Ascending aorta (tissue), 2 donors: ENCODE measurements around the gene RELL1. TPM values are rescaled to one million over a fixed set of nuclear protein-coding genes. Genes with fewer than 3 reads are reported as not detected.

Experiments
- DNase-seq, 2 donors: peaks; one replicate each; pipeline ENCODE4 v3.0.0-alpha.2; 2019; ENCODE audit warnings: low spot score in 2 of 2
- H3K27ac ChIP-seq, 2 donors: fragments of 200-600 bp; sonication (generic); one replicate each; pipeline ENCODE4 v1.5.1; 2016 to 2017; ENCODE audit warnings: mild to moderate bottlenecking in 1 of 2
- H3K27me3 ChIP-seq: fragments of 200-600 bp; sonication (generic); one replicate; pipeline ENCODE4 v1.5.1; 2017
- H3K36me3 ChIP-seq, 2 donors: fragments of 200-600 bp; sonication (generic); one replicate each; pipeline ENCODE4 v1.5.1; 2016
- H3K4me1 ChIP-seq, 2 donors: fragments of 200-600 bp; sonication (generic); one replicate each; pipeline ENCODE4 v1.5.1; 2016 to 2017; ENCODE audit warnings: mild to moderate bottlenecking in 1 of 2
- H3K4me3 ChIP-seq, 2 donors: fragments of 200-600 bp; sonication (generic); one replicate each; pipeline ENCODE4 v1.5.1; 2016 to 2017; ENCODE audit warnings: mild to moderate bottlenecking in 1 of 2
- H3K9me3 ChIP-seq, 2 donors: fragments of 200-600 bp; sonication (generic); one replicate each; pipeline ENCODE4 v1.5.1; 2016
- intact Hi-C: fragments of 100-400 bp; cut with DNase I; formaldehyde crosslinking; loops from one replicate; pipeline ENCODE4 v1.15.1; 2023
- total RNA-seq: library from RNA; depleted of rRNA; stranded (reverse); fragments of >200 nt; gene quantifications from one replicate; pipeline ENCODE4 v1.1.0, GENCODE V29; 2016
- TF ChIP-seq, protein P1 (sequence below), 3 experiments: fragments of 200-600 bp in 2 of 3; fragments of 450-650 bp in 1 of 3; sonication (generic) in 2 of 3; IDR thresholded peaks; one replicate each; pipeline ENCODE4 v1.5.1; 2016 to 2019; ENCODE audit warnings: antibody characterized with exemption in 3 of 3, mild to moderate bottlenecking in 1 of 3, moderate library complexity in 1 of 3

The RELL1 gene
- total RNA-seq, 1 donor from 2014 or later, result 61.5 TPM

DNA sequence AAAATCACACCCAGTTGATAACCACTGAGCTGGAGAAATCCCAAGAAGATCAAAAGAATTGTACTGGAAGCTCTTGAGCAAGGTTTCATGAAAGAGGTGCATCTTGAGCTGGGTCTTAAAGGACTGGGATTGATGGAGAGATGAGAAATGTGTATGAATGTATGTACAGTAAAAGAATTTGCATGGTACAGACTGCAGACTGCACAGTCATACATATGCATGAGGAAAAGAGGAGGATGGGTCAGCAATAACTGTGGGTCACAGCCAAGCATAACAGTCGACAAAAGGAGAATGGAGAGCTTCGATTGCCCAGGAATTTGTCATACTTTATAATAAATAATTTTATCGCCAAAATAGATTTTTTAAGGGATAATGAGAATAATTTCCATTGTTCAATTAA is 4.8 kb upstream of the RELL1 start:
- Histone ChIP-seq H3K27ac (no peak overlapping the region), H3K27me3 (no peaks in the 10 kb centered on the region), H3K4me3 (no peak overlapping the region), H3K36me3 (no peaks in the 10 kb centered on the region), H3K4me1 (no peaks in the 10 kb centered on the region), H3K9me3 (no peaks in the 10 kb centered on the region)
- no peak for DNase-seq
- TF ChIP-seq, protein P1, sequence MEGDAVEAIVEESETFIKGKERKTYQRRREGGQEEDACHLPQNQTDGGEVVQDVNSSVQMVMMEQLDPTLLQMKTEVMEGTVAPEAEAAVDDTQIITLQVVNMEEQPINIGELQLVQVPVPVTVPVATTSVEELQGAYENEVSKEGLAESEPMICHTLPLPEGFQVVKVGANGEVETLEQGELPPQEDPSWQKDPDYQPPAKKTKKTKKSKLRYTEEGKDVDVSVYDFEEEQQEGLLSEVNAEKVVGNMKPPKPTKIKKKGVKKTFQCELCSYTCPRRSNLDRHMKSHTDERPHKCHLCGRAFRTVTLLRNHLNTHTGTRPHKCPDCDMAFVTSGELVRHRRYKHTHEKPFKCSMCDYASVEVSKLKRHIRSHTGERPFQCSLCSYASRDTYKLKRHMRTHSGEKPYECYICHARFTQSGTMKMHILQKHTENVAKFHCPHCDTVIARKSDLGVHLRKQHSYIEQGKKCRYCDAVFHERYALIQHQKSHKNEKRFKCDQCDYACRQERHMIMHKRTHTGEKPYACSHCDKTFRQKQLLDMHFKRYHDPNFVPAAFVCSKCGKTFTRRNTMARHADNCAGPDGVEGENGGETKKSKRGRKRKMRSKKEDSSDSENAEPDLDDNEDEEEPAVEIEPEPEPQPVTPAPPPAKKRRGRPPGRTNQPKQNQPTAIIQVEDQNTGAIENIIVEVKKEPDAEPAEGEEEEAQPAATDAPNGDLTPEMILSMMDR (IDR thresholded peaks at IDR 0.05), result no peak
- intact Hi-C loops, result no loop called here

DNA sequence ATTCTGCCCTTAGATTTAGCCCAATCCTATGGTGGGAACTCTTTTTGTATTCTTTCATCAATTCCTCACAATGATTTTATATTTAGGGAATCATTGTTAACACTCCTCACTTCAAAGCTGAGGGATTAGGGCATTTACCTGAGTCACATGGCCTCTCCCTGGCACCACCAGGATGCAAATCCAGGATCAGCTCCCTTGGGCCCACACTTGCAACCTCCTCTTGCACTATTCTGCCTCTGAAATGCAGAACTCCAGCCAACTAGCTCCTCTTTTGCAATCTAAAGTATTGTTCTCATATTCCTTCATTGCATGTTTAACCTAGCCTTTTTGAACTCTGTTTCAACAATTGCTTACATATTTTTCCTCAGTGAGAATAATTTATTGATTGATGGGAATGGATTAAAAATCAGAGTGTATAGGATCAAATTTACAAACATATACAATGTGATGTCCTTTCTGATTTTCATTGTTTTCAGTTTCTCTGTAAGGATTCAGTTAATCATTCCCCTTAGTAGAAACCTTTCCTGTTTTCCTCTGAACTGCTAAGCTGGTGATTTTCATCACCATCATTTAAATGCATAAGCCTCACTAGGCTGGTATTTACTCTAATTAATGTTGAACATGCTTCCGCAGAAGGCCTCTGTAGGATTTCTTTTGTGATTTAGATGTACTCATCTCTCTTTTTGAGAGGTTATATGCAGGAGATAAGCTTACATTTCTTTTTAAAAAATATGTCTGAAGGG is 3.3 kb upstream of the RELL1 start:
- intact Hi-C loops, result loop anchor here (5.0 to 10.0 kb wide), 4 partner anchors 138 to 1768 kb away; partner anchors contain the start of genes LIAS, PGM2, RPL9 and WDR19

DNA sequence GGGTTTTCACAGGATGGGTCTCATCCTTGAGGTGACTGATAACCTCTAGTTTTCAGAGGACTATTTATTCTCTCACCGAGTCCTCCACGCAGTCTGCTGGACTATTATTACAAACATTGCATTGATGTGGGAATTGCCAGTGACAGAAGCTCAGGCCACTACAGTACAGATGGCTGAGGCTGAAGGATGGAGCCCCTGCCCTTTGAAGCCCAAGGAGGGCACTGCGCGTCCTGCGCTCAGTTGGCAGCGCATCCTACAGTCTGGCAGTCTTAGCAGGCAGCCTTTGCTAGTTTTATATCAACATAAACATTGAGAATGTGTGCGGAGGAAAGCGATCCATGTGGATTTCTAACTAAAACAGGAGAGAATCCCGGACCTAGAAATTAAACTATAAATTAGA is 1.5 kb upstream of the RELL1 start:
- Histone ChIP-seq H3K36me3 (no peaks in the 10 kb centered on the region), H3K9me3 (no peaks in the 10 kb centered on the region), H3K27ac (no peak overlapping the region), H3K27me3 (no peaks in the 10 kb centered on the region), H3K4me1 (peaks cover 6 to 7% of the 10 kb centered on the region in 2 donors), H3K4me3 (no peak overlapping the region)
- TF ChIP-seq, protein P1 (IDR thresholded peaks at IDR 0.05), result no peak
- intact Hi-C loops, result loop anchor here (2.0 to 10.0 kb wide), 8 partner anchors 21 to 1770 kb away; partner anchors contain the start of genes KLF3, LIAS, PGM2 and RPL9
- DNase-seq, result no peak

More for the DNA sequence above, 3.3 kb upstream of the RELL1 start:
- Histone ChIP-seq H3K27me3 (no peaks in the 10 kb centered on the region), H3K27ac (no peak overlapping the region), H3K4me1 (peaks cover 6 to 7% of the 10 kb centered on the region in 2 donors), H3K4me3 (no peak overlapping the region), H3K36me3 (no peaks in the 10 kb centered on the region), H3K9me3 (no peaks in the 10 kb centered on the region)
- no peak for DNase-seq
- TF ChIP-seq, protein P1 (IDR thresholded peaks at IDR 0.05), result no peak

DNA sequence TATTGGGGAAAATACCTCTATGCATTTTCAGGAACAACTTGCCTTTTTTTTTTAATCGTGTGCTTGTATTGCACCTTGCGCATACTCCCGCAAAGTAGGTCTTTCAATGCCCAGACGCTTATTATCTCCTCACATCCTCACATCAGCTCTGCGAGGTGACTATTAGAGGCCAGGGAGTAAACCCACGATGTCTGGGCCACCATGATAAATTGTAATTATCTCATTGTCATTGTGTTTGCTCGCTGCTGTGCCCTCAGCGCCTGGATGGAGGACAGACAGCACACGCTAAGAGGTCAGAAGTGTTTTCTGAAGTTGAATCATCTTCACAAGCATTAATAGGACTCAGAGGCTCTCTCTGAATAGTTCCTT is 1.0 kb upstream of the RELL1 start:
- Histone ChIP-seq H3K4me3 (peak overlapping the region; percentile 63 to 100), H3K4me1 (peaks cover 6 to 7% of the 10 kb centered on the region in 2 donors), H3K27ac (peak overlapping the region in 1 of 2 donors; percentile 69), H3K27me3 (no peaks in the 10 kb centered on the region), H3K36me3 (no peaks in the 10 kb centered on the region), H3K9me3 (no peaks in the 10 kb centered on the region)
- DNase-seq, result no peak
- TF ChIP-seq, protein P1 (IDR thresholded peaks at IDR 0.05), result no peak
- intact Hi-C loops, result loop anchor here (2.0 to 10.0 kb wide), 8 partner anchors 20 to 1770 kb away; partner anchors contain the start of genes KLF3, LIAS, PGM2 and RPL9

DNA sequence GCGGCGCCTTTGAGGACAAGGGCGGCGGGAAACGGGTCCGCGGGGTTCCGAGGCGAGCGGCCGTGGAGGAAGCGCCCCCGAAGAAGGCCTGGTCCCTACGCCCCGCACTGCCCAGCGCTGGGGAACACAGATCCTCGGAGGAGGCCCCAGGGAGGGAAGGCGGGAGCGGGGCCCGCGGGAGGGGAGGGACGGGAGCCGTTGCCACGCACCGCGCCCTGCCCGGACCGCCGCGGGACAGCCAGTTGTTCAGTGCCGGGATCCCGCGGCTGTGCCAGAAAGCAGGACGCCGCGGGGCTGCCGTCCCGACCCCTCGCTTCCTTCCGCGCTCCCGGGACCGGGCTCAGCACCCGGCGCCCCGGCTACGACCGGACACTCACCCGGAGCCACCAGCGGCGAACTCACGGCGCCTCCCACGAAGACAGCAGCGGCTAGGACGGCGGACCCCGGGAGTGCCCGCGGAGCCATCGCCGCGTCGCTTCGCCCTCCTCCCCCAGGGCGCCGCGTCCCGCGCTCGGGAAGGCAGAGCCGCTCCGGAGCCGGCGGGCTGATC is 278 bp downstream of the RELL1 start:
- Histone ChIP-seq H3K36me3 (no peaks in the 10 kb centered on the region), H3K9me3 (no peaks in the 10 kb centered on the region), H3K4me3 (peak overlapping the region; percentile 97 to 100), H3K27me3 (no peaks in the 10 kb centered on the region), H3K4me1 (peaks cover 6 to 7% of the 10 kb centered on the region in 2 donors), H3K27ac (peak overlapping the region; percentile 96 to 99)
- DNase-seq, result peak in 1 of 2 donors; percentile 78
- intact Hi-C loops, result loop anchor here (2.0 to 10.0 kb wide), 8 partner anchors 19 to 1771 kb away; partner anchors contain the start of genes KLF3, LIAS, PGM2 and RPL9
- TF ChIP-seq, protein P1 (IDR thresholded peaks at IDR 0.05), result no peak
